ENCODE data around the gene RAB34.

DNA sequence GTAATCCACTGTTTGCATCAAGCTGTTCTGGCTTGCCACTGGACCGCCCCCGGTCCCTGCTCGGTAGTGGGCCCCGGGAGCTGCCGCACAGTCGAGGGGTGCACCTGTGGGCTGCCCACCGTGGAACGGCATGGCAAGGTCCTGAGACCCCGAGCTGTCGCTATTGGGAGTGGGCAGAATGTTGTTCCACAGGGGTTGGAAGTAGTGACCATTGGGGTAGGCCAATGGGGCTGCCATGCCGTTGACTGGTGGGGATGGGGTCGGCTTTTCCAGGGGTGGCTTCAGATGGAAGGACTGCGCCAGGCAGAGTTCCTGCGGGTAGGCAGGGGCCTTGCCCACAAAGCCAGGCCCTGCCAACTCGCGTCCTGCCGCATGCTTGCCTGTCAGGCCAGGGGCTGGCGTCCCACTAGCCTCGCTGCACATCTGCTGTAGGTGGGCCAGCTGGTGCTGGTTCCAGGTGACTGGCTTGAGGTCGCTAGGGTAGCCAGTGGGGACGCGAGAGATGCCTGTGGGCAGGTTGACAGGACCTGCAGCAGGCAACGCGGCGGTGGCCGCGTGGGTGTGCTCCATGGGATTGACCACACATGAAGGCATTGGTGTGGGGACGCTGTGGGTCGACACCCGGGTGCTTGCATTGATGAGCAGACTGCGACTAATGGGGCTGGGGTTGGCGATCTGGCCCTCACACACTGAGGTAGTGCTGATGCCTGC lies 40.9 kb upstream of the RAB34 start:
- no peak for TF ChIP-seq CTCF (IDR thresholded peaks at IDR 0.05; ENCODE audit: insufficient read depth, low read length, poor library complexity, severe bottlenecking)
- no peak for TF ChIP-seq EZH2phosphoT487 (conservative IDR thresholded peaks at IDR 0.05; ENCODE audit: low read length)

Data from SU-DHL-6 (cell line).